AG04449 (cell line): ENCODE results near the gene UBXN2A.
A peak's percentile ranks its signal among the peaks of the same experiment; 100 is the strongest.

ENCODE experiments used
- CTCF ChIA-PET: fragments of 350-600 bp; formaldehyde crosslinking; extraction: SDS; loops from one replicate; lab custom pipeline; 2021; ENCODE audit warnings: antibody characterized with exemption; lab: Yijun Ruan, JAX
- POLR2A ChIA-PET: fragments of 400-600, 350-600 bp; formaldehyde crosslinking; extraction: SDS; loops from one replicate; lab custom pipeline; 2020; ENCODE audit warnings: antibody characterized with exemption, inconsistent platforms; lab: Yijun Ruan, JAX
- DNase-seq: peaks from one replicate; pipeline ENCODE4 v3.0.0-alpha.2; 2010; ENCODE audit warnings: low read depth, low spot score
- H3K4me3 ChIP-seq: 2 replicates; pipeline ENCODE4 v1.5.1; 2011; ENCODE audit warnings: low read depth, mild to moderate bottlenecking, control low read depth, low read length
- CTCF ChIP-seq: IDR thresholded peaks from one replicate; pipeline ENCODE4 v1.5.1; 2011; ENCODE audit warnings: mild to moderate bottlenecking, moderate library complexity, low read length, control low read depth, inconsistent platforms; ENCODE audit not compliant: insufficient read depth; ENCODE audit errors: missing control alignments

Gene UBXN2A

GRCh38 chr2:24015562-24016375, 75.5 kb downstream of the UBXN2A start:
- DNase-seq, result peak; percentile 24
- ChIA-PET POLR2A (interaction anchor here (1.6 kb wide), 1 partner anchor 89 kb away, joined by 3 read pairs; the partner anchor contains the start of gene ATAD2B), CTCF (interaction anchor here (0.6 to 1.5 kb wide), 2 partner anchors 9 to 191 kb away, joined by 3 to 4 read pairs; no protein-coding TSS in a partner anchor)
- no peak overlapping the region for H3K4me3 ChIP-seq
- TF ChIP-seq CTCF, result no peak

- CTCF ChIA-PET, result no interaction called here
- H3K4me3 ChIP-seq, result no peak overlapping the region
- no peak for DNase-seq
- no peak for TF ChIP-seq CTCF
- POLR2A ChIA-PET, result interaction anchor here (1.6 kb wide), 1 partner anchor 89 kb away, joined by 3 read pairs; the partner anchor contains the start of gene ATAD2B
These were observed 76.1 kb downstream of the UBXN2A start for GRCh38 chr2:24016376-24016761.

GRCh38 chr2:24016853-24017703, 76.8 kb downstream of the UBXN2A start:
- ChIA-PET POLR2A (interaction anchor here (1.6 kb wide), 1 partner anchor 90 kb away, joined by 3 read pairs; the partner anchor contains the start of gene ATAD2B), CTCF (no interaction called here)
- H3K4me3 ChIP-seq, result no peak overlapping the region
- no peak for TF ChIP-seq CTCF
- DNase-seq, result no peak

GRCh38 chr2:24017711-24018110, 77.4 kb downstream of the UBXN2A start:
- ChIA-PET POLR2A (no interaction called here), CTCF (no interaction called here)
- DNase-seq, result no peak

GRCh38 chr2:24018241-24018640, 78.0 kb downstream of the UBXN2A start:
- no peak for TF ChIP-seq CTCF
- POLR2A ChIA-PET, result no interaction called here
- no peak for DNase-seq
- CTCF ChIA-PET, result no interaction called here
- H3K4me3 ChIP-seq, result no peak overlapping the region

More at GRCh38 chr2:24017711-24018110, 77.4 kb downstream of the UBXN2A start:
- no peak for TF ChIP-seq CTCF
- H3K4me3 ChIP-seq, result no peak overlapping the region

GRCh38 chr2:24019729-24020128, 79.5 kb downstream of the UBXN2A start:
- CTCF ChIA-PET, result no interaction called here
- POLR2A ChIA-PET, result no interaction called here

More at GRCh38 chr2:24019729-24020128, 79.5 kb downstream of the UBXN2A start:
- no peak for TF ChIP-seq CTCF
- DNase-seq, result no peak
- H3K4me3 ChIP-seq, result no peak overlapping the region
